GM21786 (cell line): ENCODE results near the gene PRDX5.

ENCODE experiments used
- ATAC-seq: cut with Tn5 transposase; IDR thresholded peaks from one replicate; pipeline ENCODE4 v1.9.1; 2021; ENCODE audit not compliant: unreplicated experiment

PRDX5 gene

DNA sequence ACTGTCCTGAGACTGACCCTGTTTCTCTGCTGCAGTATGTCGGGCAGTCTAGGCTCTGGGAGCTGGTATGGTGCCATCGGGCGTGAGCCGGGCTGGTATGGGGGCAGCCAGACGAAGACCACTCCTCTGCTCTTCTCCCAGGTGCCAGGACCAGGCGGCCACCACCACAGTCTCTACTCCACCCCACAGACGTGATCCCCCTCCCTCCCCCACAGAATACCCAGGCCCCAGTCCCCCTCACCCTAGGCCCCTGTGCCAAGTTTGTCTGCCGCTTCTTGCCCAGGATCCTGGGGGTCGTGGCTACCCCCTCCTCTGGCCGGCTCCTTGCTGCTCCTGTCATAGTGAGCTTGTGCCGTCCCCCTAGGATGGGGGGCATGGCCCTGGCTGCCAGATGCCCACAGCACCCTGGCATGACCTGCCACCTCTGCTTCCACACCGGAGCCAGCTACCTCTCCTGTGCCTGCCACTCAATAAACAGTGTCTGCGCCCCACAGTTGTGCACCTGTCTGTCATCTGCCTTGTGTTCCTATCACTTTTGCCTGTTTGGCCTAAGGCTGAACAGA is 28.8 kb upstream of the PRDX5 start:
- no peak for ATAC-seq

DNA sequence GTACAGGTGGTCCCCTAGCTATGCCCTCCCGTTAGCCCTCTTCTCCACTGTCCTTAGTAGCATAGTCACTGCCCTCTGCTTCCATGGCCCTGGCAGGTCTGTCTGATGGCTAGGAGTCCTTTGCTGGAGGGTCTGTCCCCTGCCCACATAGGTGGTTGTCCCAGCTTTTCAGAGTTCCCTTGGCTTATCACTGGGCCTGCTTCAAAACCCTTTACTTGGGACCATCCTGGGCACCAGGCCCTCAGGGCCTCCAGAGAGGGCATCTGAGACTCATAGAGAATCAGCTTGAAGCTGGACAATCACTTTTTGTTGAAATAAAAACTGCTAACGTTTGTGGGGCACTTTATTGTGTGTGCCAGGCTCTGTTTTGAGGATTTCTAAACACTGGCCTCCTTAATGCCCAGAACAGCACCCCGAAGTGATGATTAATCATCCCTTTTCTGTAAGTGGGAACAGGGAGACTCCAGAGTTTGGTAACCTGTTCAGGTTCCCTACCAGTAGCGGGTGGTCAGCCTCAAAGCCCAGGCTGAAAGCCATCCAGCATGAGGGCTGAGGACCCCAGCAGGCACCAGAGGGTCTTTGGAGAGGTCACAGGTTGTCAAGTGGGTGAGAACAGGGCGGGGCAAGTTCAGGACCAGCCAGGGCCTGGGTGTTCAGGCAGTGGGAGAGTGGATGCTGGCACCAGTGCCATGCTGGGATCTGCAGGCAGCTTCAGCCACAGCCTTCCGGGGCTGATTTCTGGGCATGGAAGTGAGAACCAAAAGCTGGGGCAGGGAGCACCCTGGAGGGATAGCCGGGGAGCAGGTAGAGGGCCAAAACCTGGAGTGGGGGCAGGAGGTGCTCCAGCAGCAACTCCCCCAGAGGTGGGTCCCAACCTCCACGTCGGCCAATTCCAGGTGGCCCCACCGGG is 27.3 kb upstream of the PRDX5 start:
- ATAC-seq, result no peak

DNA sequence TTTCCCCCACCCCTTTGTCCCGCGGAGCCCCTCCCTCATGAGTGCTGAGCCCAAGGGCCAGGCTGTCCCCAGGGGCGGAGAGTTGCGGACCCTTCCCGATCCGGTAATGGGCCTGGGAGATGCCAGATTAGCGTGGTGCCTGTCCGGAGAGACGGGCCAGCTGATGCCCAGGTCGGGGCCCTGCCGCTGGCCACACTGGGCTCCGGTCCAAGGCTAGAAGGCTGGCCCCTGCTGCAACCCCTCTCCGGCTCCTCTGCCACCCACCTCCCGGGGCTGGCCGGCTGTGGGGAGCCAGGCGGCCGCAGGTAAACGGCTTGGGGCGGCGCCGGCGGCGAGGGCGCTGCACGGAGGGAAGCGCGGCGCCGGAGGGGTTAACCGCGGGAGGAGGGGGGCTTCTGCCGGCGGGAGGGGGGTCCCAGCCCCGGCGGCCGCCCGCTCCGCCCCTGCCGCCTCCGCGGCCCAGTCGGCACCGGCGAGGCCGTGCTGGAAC is 26.6 kb upstream of the PRDX5 start, which contains the start of gene KCNK4:
TSS of gene KCNK4 (plus strand) at position 41 of the 490 bp plus-strand sequence. CDS start 1,717 bp downstream, outside the sequence.
- no peak for ATAC-seq

DNA sequence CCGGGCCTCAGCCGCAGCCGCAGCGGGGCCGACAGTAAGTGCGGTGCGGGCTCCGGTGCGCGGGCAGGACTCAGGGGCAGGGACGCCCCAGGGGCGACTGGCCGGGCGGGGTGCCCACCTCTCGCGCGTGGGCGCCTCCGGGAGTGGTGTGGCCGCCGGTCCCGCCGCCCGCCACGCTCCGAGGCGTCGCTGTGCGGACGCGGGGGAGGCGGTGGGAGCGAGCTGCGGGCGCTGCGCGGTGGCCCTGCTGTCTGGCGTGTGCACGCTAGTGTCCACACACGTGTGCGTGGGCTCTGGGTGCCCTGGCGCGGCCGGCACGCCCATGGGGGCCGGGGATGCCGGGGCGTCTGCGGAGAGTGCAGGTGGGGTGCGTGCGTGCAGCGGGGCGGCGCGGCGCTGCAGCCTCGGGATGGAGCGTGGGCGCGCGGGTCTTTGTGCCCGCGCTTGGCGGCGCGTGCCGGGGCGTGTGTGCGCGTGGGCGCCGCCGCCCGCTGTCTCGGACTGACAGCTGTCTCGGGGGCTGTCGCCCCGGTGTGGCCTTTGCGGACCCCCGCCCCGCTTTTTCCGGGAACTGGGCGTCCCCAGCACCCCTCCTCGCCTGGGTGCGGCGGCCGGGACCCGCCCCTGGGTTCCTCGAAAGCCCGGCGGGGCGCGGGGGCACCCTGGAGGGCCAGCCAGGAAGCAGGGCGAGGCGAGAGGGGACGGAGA is 26.0 kb upstream of the PRDX5 start:
- no peak for ATAC-seq

DNA sequence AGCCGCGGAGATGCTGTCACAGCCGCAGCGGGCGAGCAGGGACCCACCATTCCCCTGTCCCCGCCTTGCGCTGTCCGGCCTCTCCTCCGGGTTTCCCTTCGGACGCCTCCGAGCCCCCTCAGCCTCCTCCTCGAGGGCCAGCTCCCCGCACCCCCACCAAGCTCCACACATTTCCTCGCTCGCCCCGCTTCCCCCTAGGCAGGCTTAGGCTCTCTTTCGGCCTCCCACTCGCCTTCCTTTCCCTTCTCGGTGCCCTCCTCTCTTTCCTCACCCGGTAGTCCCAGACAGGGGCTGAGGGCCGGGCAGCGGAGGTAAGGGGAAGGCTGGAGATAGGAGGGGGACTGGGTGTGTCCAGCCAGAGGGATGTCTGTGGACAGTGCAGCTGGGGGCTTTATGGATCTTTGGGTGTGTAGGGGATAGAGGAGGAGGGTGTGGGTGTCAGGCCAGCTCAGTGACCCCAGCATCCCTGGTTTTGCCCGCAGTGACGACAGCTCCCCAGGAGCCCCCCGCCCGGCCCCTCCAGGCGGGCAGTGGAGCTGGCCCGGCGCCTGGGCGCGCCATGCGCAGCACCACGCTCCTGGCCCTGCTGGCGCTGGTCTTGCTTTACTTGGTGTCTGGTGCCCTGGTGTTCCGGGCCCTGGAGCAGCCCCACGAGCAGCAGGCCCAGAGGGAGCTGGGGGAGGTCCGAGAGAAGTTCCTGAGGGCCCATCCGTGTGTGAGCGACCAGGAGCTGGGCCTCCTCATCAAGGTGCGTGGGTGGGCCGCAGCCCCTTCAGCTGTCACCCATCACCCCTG is 25.3 kb upstream of the PRDX5 start:
- ATAC-seq, result no peak

DNA sequence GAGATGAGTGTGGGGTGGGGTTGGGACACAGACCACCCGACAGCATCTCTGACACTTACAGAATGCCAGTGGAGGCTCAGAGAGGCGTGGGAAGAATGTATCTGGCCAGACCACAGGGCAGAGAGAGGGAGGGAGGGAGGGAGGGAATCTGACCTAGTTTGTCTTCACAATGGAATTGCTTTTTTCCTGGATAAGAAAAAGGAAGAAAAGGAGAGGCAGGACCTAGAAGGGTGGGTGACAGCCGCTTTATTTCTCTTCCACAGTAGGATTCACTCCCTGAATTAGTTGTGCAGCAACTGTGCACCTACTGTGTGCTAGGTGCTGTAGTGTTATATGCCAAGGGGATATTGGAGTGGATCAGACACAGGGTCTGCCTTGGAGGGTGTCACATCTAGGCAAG is 23.1 kb upstream of the PRDX5 start:
- no peak for ATAC-seq

DNA sequence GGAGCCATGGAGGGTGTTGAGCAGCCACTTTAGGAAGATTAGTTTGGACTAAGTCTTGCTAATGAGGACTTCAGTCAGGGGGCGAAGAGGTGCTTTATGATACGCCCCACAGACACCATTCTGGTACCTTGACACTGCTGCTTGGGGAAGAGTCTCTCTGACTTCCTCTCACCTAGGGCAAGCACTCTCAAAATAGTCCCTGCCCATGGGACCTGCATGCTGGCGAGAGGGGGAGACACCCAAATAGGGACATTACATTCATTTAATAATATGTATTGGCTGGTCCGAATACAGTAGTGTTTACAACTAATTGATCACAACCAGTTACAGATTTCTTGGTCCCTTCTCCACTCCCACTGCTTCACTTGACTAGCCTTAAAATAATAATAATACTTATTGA is 22.2 kb upstream of the PRDX5 start:
- no peak for ATAC-seq

DNA sequence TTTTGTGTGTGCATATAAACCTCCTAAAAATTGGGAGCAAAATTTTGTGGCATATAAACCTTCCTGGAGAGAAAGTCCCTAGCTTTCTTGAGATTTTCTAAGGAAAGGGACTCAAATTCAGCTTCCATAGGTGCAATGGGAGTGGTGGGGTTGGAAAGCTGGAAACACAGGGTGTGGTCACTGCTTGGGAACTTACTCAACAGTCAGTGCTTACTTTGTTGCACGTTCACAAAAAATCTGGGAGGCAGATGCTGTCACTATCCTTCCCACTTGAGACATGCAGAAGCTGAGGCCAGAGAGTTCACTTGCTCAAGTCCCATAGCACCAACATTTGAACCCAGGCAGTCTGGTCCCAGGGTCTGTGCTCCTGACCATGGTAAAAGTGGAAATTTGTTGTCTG is 21.7 kb upstream of the PRDX5 start:
- no peak for ATAC-seq

DNA sequence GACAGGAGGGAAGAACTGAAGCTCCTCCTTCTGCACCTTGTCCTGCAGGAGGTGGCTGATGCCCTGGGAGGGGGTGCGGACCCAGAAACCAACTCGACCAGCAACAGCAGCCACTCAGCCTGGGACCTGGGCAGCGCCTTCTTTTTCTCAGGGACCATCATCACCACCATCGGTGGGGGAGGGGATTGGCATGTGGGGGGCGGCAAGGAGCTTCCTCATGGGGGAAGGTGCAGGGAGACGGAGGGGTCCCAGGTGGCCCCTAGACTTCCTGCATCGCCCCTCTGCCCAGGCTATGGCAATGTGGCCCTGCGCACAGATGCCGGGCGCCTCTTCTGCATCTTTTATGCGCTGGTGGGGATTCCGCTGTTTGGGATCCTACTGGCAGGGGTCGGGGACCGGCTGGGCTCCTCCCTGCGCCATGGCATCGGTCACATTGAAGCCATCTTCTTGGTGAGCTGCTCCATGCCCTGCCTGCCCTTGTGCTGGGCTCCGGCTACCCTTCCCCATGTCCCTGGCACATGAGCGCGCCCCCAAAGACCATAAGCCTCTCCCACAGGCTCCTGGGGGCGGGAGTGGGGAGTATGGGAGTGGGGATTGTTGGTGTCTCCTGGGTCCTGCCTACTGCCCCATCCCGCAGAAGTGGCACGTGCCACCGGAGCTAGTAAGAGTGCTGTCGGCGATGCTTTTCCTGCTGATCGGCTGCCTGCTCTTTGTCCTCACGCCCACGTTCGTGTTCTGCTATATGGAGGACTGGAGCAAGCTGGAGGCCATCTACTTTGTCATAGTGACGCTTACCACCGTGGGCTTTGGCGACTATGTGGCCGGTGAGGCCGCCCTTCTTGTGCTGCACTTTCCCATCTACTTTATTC is 20.9 kb upstream of the PRDX5 start:
- ATAC-seq, result no peak

DNA sequence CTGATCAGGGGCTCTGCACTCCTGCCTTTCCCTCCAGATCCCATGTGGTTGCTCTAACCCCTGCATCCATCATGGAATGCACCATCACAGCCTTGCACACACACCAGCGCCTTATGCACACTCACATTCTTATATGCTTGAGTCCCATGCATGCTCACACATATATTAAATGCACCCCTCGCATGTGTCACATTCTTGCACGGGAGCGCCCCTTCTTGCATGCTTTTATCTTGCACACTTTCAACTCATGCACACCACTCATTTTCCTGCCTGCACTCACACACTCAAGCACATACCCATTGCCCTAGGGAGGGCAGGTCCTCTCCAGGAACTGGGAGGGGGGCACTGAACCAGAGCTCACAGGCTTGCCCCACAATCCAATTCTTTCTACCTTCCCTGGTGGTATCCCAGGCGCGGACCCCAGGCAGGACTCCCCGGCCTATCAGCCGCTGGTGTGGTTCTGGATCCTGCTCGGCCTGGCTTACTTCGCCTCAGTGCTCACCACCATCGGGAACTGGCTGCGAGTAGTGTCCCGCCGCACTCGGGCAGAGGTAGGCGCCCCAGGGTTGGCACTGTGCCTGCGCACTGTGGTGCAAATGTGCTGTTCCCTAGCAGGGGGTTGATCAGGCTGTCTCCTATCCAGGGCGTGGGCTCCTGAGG is 20.1 kb upstream of the PRDX5 start:
- no peak for ATAC-seq

DNA sequence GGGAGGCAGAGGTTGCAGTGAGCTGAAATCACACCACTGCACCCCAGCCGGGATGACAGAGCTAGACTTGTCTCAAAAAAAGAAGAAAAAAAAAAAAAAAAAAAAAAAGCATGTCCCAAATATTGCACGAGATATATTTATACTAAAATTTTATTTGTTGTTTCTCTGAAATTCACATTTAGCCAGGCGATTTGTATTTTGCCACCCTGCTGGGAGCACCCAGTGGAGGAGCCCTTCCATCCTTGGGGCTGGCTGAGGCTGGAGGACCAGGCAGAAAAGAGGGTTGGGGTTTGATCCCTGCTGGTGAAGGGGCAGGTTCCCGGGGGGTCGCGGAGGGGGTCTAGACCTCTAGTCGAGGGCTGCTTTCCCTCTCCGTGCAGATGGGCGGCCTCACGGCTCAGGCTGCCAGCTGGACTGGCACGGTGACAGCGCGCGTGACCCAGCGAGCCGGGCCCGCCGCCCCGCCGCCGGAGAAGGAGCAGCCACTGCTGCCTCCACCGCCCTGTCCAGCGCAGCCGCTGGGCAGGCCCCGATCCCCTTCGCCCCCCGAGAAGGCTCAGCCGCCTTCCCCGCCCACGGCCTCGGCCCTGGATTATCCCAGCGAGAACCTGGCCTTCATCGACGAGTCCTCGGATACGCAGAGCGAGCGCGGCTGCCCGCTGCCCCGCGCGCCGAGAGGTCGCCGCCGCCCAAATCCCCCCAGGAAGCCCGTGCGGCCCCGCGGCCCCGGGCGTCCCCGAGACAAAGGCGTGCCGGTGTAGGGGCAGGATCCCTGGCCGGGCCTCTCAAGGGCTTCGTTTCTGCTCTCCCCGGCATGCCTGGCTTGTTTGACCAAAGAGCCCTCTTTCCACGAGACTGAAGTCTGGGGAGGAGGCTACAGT is 18.7 kb upstream of the PRDX5 start:
- no peak for ATAC-seq

DNA sequence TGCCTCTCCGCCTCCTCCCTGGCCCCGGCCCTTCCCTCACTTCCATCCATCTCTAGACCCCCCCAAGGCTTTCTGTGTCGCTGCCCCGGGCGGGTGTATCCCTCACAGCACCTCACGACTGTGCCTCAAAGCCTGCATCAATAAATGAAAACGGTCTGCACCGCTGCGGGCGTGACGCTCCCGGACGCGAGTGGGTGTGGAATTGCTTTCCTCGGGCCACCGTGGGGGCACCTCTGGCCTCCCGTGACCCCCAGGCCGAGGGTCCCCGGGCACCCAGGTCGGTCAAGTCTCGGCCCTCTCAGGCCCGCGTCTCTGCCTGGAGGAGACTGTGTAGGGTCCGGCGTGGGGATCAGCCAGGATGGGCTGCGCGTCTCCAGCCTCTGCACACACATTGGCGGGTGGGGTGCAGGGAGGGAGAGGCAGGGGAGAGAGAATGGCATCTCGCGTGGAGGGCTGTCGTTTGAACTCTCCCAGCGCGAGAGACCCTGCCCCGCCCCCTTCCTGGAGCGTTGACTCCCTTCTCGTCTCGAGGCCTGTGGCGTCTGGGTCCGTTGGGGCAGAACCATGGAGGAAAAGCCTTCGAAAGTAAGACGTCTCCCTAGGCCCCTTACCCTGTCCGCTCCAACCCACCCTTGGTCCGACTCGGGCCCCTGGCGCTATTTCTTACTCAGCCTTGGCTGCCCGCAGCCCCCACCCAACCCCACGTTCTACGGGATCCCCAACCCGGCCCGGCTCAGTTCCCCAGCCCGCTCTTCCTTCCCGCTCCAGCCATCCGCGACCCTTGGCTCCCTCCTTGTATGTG is 17.9 kb upstream of the PRDX5 start, which contains the start of gene CATSPERZ:
TSS of gene CATSPERZ (plus strand) at position 512 of the 802 bp plus-strand sequence. CDS start at position 565, 53 bp downstream.
- no peak for ATAC-seq

DNA sequence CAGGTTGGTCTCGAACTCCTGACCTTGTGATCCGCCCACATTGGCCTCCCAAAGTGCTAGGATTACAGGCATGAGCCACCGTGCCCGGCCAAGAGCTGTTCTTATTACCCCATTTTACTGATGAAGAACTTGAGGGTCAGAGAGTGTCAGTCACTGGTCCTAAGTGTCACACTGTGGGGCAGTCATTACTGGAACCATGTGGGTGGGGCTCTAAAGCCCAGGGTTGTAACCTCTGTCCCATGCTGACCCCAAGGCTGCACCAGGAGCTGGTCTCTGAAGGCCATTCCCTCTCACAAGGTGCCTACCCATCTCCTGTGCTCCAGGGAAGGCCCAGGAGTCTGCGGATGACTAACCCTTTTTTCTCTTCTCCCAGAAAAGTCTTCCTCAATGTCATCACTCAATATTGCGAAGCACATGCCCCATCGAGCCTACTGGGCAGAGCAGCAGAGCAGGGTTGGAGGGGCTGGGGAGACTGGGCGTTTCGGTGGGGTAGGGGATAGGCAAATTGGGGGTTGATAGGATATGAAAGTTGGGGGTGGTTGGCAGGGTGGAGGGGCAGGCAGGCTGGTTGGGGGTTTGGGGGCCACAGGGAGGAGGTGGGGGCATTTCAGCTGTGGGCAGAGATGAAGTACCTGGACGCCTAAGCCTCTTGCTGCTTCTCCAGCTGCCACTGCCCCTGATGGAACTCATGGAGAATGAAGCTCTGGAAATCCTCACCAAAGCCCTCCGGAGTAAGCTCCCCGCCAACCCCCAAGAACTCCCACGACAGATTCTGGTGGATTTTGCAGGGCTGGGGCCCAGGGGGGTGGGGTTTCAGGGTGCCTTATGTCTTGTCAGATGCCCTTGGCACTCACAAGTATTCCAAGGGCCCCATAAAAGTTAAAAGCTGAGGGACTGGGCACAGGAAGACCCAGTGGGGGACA is 14.6 kb upstream of the PRDX5 start:
- no peak for ATAC-seq

DNA sequence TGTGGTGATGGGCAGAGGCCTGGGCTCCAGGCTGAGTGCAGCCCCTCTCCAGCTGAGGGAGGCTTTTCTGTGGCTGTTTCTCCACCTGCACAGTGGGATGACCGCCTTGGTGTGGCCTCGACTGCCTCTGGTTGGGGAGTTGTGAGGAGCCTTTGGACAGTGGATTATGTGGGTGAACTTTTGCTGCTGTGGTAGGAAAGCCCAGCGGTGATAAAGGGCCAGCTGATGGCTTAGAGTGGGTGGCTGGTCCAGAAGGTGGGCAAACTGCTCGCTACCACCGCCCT is 13.9 kb upstream of the PRDX5 start:
- no peak for ATAC-seq

DNA sequence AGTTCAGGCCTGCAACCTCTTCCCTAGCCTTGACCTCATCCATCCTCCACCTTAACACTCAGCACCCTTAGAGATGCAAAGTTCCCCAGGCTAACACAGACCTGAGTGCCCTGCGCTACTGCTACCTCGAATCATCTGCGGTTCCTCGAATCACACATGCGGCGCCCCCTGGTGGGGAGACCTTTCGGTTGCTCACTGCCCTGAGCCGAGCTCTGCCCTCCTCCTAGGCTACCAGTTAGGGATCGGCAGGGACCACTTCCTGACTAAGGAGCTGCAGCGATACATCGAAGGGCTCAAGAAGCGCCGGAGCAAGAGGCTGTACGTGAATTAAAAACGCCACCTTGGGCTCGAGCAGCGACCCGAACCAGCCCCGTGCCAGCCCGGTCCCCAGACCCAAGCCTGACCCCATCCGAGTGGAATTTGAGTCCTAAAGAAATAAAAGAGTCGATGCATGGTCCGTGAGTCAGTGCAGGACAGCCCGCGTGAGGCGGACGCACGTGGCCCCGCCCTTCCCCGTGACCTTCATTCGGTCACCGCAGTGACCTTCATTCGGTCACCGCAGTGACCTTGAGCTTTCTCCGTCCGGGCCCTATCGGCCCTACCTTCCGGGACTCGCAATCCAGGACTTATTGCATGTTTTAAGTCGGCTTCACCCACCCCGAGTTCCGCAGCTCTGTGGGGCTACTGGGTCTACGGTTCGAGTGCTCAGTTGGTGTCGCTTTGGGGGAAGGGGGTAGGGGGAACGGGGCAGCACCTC is 13.4 kb upstream of the PRDX5 start:
- peak; percentile 22 for ATAC-seq
